Measurements from ENCODE around the gene PDCD5. TPM values are rescaled to one million over a fixed set of nuclear protein-coding genes. Genes with fewer than 3 reads are reported as not detected.
"Not testable (repeated sequence)": the region's sequence is repeated elsewhere in the genome, so short reads cannot be mapped to it uniquely, and the experiment has no call there.

PDCD5 gene
- total and polyA plus RNA-seq, 2 of the 4 experiments (the other 2 are of a cell fraction), result 30.6 to 74.1 TPM

- CTCF ChIA-PET, result not testable (repeated sequence)
These were observed 9.4 kb upstream of the PDCD5 start for GRCh38 chr19:32571471-32572075.

GRCh38 chr19:32572700-32573491 lies 8.1 kb upstream of the PDCD5 start:
- H3K4me1 ChIP-seq (ENCODE audit: control insufficient read depth, insufficient read depth, low read length); H3K56ac ChIP-seq (ENCODE audit: extremely low read depth, insufficient read depth, low read length); H3K4me2 ChIP-seq (ENCODE audit: low read depth, low read length); POLR2A ChIA-PET (ENCODE audit: unreplicated experiment); H2AK5ac ChIP-seq (ENCODE audit: low read depth, low read length); H3K18ac ChIP-seq (ENCODE audit: low read depth, low read length); H2AFZ ChIP-seq (replicated peaks; ENCODE audit: low read length, poor library complexity); H3K4me3 ChIP-seq (ENCODE audit: insufficient read depth, low read depth, low read length); H3K9me3 ChIP-seq (ENCODE audit: control insufficient read depth, insufficient read depth, low read length); H4K91ac ChIP-seq (ENCODE audit: insufficient read depth, low read depth, low read length); CTCF ChIA-PET; H3K14ac ChIP-seq (replicated peaks; ENCODE audit: low read depth, low read length); H2BK20ac ChIP-seq (ENCODE audit: low read depth, low read length); dilution Hi-C loops (cut with HindIII; ENCODE audit: low sequenced_read_pairs, unreplicated experiment); H2BK5ac ChIP-seq (ENCODE audit: low read depth, low read length, poor library complexity, severe bottlenecking); ATAC-seq (ENCODE audit: low read depth); H3K9me1 ChIP-seq (ENCODE audit: insufficient read depth, low read length); H4K5ac ChIP-seq (ENCODE audit: low read depth, low read length); H4K8ac ChIP-seq (ENCODE audit: low read depth in 2 of 2, low read length in 2 of 2); H2BK120ac ChIP-seq (ENCODE audit: low read depth, low read length); H3K79me1 ChIP-seq (ENCODE audit: low read depth in 1 of 2, low read length in 2 of 2); H4K20me1 ChIP-seq (ENCODE audit: insufficient read depth, low read length); H3K36me3 ChIP-seq (ENCODE audit: control insufficient read depth, insufficient read depth, low read length); H3K9ac ChIP-seq (ENCODE audit: low read depth, low read length); H3K23ac ChIP-seq (ENCODE audit: low read depth, low read length); H2BK15ac ChIP-seq (ENCODE audit: low read depth, low read length); BruUV-seq (replicated peaks); H2AK9ac ChIP-seq (replicated peaks; ENCODE audit: low read depth, low read length, poor library complexity); DNase-seq; H3K27ac ChIP-seq (ENCODE audit: insufficient read depth, low read length); H3K27me3 ChIP-seq (ENCODE audit: control insufficient read depth, insufficient read depth, low read length); H3K4ac ChIP-seq (ENCODE audit: low read depth, low read length): not testable (repeated sequence)
- intact Hi-C loops (cut with micrococcal nuclease), result loop anchor here (5.0 kb wide), 1 partner anchor 1891 kb away; no protein-coding TSS in a partner anchor
- in situ Hi-C loops (cut with MboI; ENCODE audit: low sequenced_read_pairs), result loop anchor here (25.0 kb wide), 1 partner anchor 1911 kb away; no protein-coding TSS in a partner anchor
- 83% methylated on average over 1 of the region's 21 CpGs; no CpG with 5 or more reads in 1 of the 2 experiments for WGBS, 2 experiments (ENCODE audit: extremely low coverage in 2 of 2, insufficient read length in 1 of 2)

More at GRCh38 chr19:32571471-32572075, 9.4 kb upstream of the PDCD5 start:
- H3K56ac ChIP-seq (ENCODE audit: extremely low read depth, insufficient read depth, low read length); H4K5ac ChIP-seq (ENCODE audit: low read depth, low read length); ATAC-seq (ENCODE audit: low read depth); H2BK120ac ChIP-seq (ENCODE audit: low read depth, low read length); H2BK20ac ChIP-seq (ENCODE audit: low read depth, low read length); H3K27ac ChIP-seq (ENCODE audit: insufficient read depth, low read length); H3K9me3 ChIP-seq (ENCODE audit: control insufficient read depth, insufficient read depth, low read length); H3K23ac ChIP-seq (ENCODE audit: low read depth, low read length); DNase-seq; H2BK5ac ChIP-seq (ENCODE audit: low read depth, low read length, poor library complexity, severe bottlenecking); H2AK5ac ChIP-seq (ENCODE audit: low read depth, low read length); H4K8ac ChIP-seq (ENCODE audit: low read depth in 2 of 2, low read length in 2 of 2); H3K18ac ChIP-seq (ENCODE audit: low read depth, low read length); H4K20me1 ChIP-seq (ENCODE audit: insufficient read depth, low read length); H3K4ac ChIP-seq (ENCODE audit: low read depth, low read length); POLR2A ChIA-PET (ENCODE audit: unreplicated experiment); H2BK15ac ChIP-seq (ENCODE audit: low read depth, low read length); H2AFZ ChIP-seq (replicated peaks; ENCODE audit: low read length, poor library complexity); H3K4me3 ChIP-seq (ENCODE audit: insufficient read depth, low read depth, low read length); dilution Hi-C loops (cut with HindIII; ENCODE audit: low sequenced_read_pairs, unreplicated experiment); H3K14ac ChIP-seq (replicated peaks; ENCODE audit: low read depth, low read length); H3K4me2 ChIP-seq (ENCODE audit: low read depth, low read length); H3K79me1 ChIP-seq (ENCODE audit: low read depth in 1 of 2, low read length in 2 of 2); H3K9me1 ChIP-seq (ENCODE audit: insufficient read depth, low read length); H2AK9ac ChIP-seq (replicated peaks; ENCODE audit: low read depth, low read length, poor library complexity); H3K27me3 ChIP-seq (ENCODE audit: control insufficient read depth, insufficient read depth, low read length); H3K36me3 ChIP-seq (ENCODE audit: control insufficient read depth, insufficient read depth, low read length); H3K9ac ChIP-seq (ENCODE audit: low read depth, low read length); BruUV-seq (replicated peaks); H4K91ac ChIP-seq (ENCODE audit: insufficient read depth, low read depth, low read length); H3K4me1 ChIP-seq (ENCODE audit: control insufficient read depth, insufficient read depth, low read length): not testable (repeated sequence)
- in situ Hi-C loops (cut with MboI; ENCODE audit: low sequenced_read_pairs), result loop anchor here (25.0 kb wide), 1 partner anchor 1909 kb away; no protein-coding TSS in a partner anchor
- 86% methylated on average over 5 of the region's 36 CpGs; no CpG with 5 or more reads in 1 of the 2 experiments for WGBS, 2 experiments (ENCODE audit: extremely low coverage in 2 of 2, insufficient read length in 1 of 2)
- intact Hi-C loops (cut with micrococcal nuclease), result loop anchor here (2.0 to 5.0 kb wide), 2 partner anchors 1889 to 1905 kb away; no protein-coding TSS in a partner anchor
